Astrocyte (in vitro differentiated cells and primary cell): ENCODE measurements around the gene CCSER2. TPM values are rescaled to one million over a fixed set of nuclear protein-coding genes. Genes with fewer than 3 reads are reported as not detected.
A peak's percentile ranks its signal among the peaks of the same experiment; 100 is the strongest.

Experiments
- DNase-seq: peaks from one replicate; pipeline ENCODE4 v3.0.0-alpha.2; 2010; ENCODE audit warnings: low read depth
- FAIRE-seq: peaks from 2 replicates; lab custom pipeline; 2011; peaks lifted over from hg19 to GRCh38; lab: Jason Lieb, UNC
- H2AFZ ChIP-seq: 2 replicates; pipeline ENCODE4 v1.6.0; 2012; ENCODE audit warnings: low read depth, low read length, inconsistent platforms
- H3K27ac ChIP-seq: 2 replicates; pipeline ENCODE4 v1.5.1; 2011; ENCODE audit warnings: low read depth, low read length, inconsistent platforms
- H3K27me3 ChIP-seq: 2 replicates; pipeline ENCODE4 v1.6.0; 2011; ENCODE audit warnings: low read length, inconsistent platforms; ENCODE audit not compliant: insufficient read depth
- H3K36me3 ChIP-seq: 2 replicates; pipeline ENCODE4 v1.5.1; 2011; ENCODE audit warnings: low read length, inconsistent platforms; ENCODE audit not compliant: insufficient read depth
- H3K4me1 ChIP-seq: 2 replicates; pipeline ENCODE4 v1.5.1; 2011; ENCODE audit warnings: low read length, inconsistent platforms; ENCODE audit not compliant: insufficient read depth
- H3K4me2 ChIP-seq: 2 replicates; pipeline ENCODE4 v1.6.0; 2012; ENCODE audit warnings: low read length, inconsistent platforms
- H3K4me3 ChIP-seq: 2 replicates; pipeline ENCODE4 v1.5.1; 2011; ENCODE audit warnings: low read depth, mild to moderate bottlenecking, low read length, inconsistent platforms; ENCODE audit not compliant: insufficient read depth
- H3K79me2 ChIP-seq: 2 replicates; pipeline ENCODE4 v1.6.0; 2012; ENCODE audit warnings: mild to moderate bottlenecking, low read length, inconsistent platforms; ENCODE audit not compliant: insufficient read depth
- H3K9ac ChIP-seq: 2 replicates; pipeline ENCODE4 v1.6.0; 2012; ENCODE audit warnings: mild to moderate bottlenecking, low read length, inconsistent platforms
- H3K9me3 ChIP-seq: 2 replicates; pipeline ENCODE4 v1.5.1; 2012; ENCODE audit warnings: low read depth, mild to moderate bottlenecking, low read length, inconsistent platforms; ENCODE audit not compliant: insufficient read depth
- H4K20me1 ChIP-seq: 2 replicates; pipeline ENCODE4 v1.6.0; 2012; ENCODE audit warnings: low read length, inconsistent platforms; ENCODE audit not compliant: insufficient read depth
- H3K27ac Mint-ChIP-seq: one replicate; pipeline ENCODE4 v1.8.0; 2021; ENCODE audit warnings: mild to moderate bottlenecking, mixed read lengths; ENCODE audit not compliant: unreplicated experiment
- H3K27me3 Mint-ChIP-seq: one replicate; pipeline ENCODE4 v1.8.0; 2021; ENCODE audit warnings: low read depth, mixed read lengths; ENCODE audit not compliant: unreplicated experiment
- H3K36me3 Mint-ChIP-seq: one replicate; pipeline ENCODE4 v1.8.0; 2021; ENCODE audit warnings: low read depth, mixed read lengths; ENCODE audit not compliant: unreplicated experiment
- H3K4me1 Mint-ChIP-seq: one replicate; pipeline ENCODE4 v1.8.0; 2021; ENCODE audit warnings: low read depth, mixed read lengths; ENCODE audit not compliant: unreplicated experiment
- H3K4me3 Mint-ChIP-seq: one replicate; pipeline ENCODE4 v1.8.0; 2021; ENCODE audit warnings: mild to moderate bottlenecking, moderate library complexity, mixed read lengths; ENCODE audit not compliant: unreplicated experiment
- H3K9me3 Mint-ChIP-seq: one replicate; pipeline ENCODE4 v1.8.0; 2021; ENCODE audit warnings: mild to moderate bottlenecking, mixed read lengths; ENCODE audit not compliant: unreplicated experiment
- CTCF ChIP-seq: IDR thresholded peaks from 2 replicates; pipeline ENCODE4 v1.5.1; 2011; ENCODE audit warnings: low read depth, mild to moderate bottlenecking, inconsistent platforms, low read length, moderate library complexity; ENCODE audit not compliant: insufficient read depth
- EZH2 ChIP-seq: IDR thresholded peaks from 2 replicates; pipeline ENCODE4 v1.6.1; 2012; ENCODE audit warnings: mild to moderate bottlenecking, low read length, inconsistent platforms; ENCODE audit not compliant: insufficient read depth
- total RNA-seq: library from RNA; stranded (reverse); gene quantifications from 2 replicates; pipeline ENCODE4 v1.2.1, GENCODE V29; 2021

Gene CCSER2
- total RNA-seq, 1 donor from 2014 or later = 100 TPM

GRCh38 chr10:84460520-84460919 is 132.1 kb downstream of the CCSER2 start:
- Histone ChIP-seq H4K20me1 (peaks cover 10% of the 10 kb centered on the region), H3K4me2 (no peak overlapping the region), H3K4me1 (no peaks in the 10 kb centered on the region), H3K27me3 (no peaks in the 10 kb centered on the region), H3K9me3 (no peaks in the 10 kb centered on the region), H3K79me2 (peaks cover 29% of the 10 kb centered on the region), H3K36me3 (peaks cover 9% of the 10 kb centered on the region), H2AFZ (no peak overlapping the region), H3K27ac (no peak overlapping the region), H3K4me3 (no peak overlapping the region), H3K9ac (no peak overlapping the region)
- TF ChIP-seq EZH2 (no peak), CTCF (no peak)
- Mint-ChIP-seq H3K27me3 (no peaks in the 10 kb centered on the region), H3K36me3 (peaks cover 26% of the 10 kb centered on the region), H3K9me3 (peaks cover 2% of the 10 kb centered on the region), H3K4me3 (no peak overlapping the region), H3K4me1 (peaks cover 10% of the 10 kb centered on the region), H3K27ac (no peak overlapping the region)
- FAIRE-seq = no peak
- DNase-seq = no peak

GRCh38 chr10:84469470-84469869 is 141.1 kb downstream of the CCSER2 start:
- peaks cover 8% of the 10 kb centered on the region for H3K36me3 Mint-ChIP-seq
- no peaks in the 10 kb centered on the region for H3K9me3 Mint-ChIP-seq
- Histone ChIP-seq H3K36me3 (no peaks in the 10 kb centered on the region), H3K27ac (no peak overlapping the region), H3K4me3 (no peak overlapping the region), H4K20me1 (no peaks in the 10 kb centered on the region), H3K4me2 (peak overlapping the region; percentile 28), H3K9ac (no peak overlapping the region), H3K4me1 (peaks cover 5% of the 10 kb centered on the region), H3K9me3 (no peaks in the 10 kb centered on the region), H3K79me2 (no peaks in the 10 kb centered on the region), H2AFZ (no peak overlapping the region), H3K27me3 (no peaks in the 10 kb centered on the region)
- no peak for FAIRE-seq
- H3K27ac Mint-ChIP-seq = no peak overlapping the region
- H3K27me3 Mint-ChIP-seq = no peaks in the 10 kb centered on the region
- H3K4me3 Mint-ChIP-seq = no peak overlapping the region
- H3K4me1 Mint-ChIP-seq = peaks cover 16% of the 10 kb centered on the region
- no peak for TF ChIP-seq EZH2
- no peak for TF ChIP-seq CTCF
- DNase-seq = peak; percentile 8

GRCh38 chr10:84473136-84473535 is 144.7 kb downstream of the CCSER2 start:
- no peak for TF ChIP-seq EZH2
- TF ChIP-seq CTCF = no peak
- H3K9ac ChIP-seq = no peak overlapping the region
- Mint-ChIP-seq H3K4me3 (no peak overlapping the region), H3K9me3 (no peaks in the 10 kb centered on the region), H3K4me1 (peaks cover 16% of the 10 kb centered on the region), H3K27ac (no peak overlapping the region), H3K36me3 (no peaks in the 10 kb centered on the region), H3K27me3 (no peaks in the 10 kb centered on the region)
- no peak overlapping the region for H3K4me3 ChIP-seq
- H3K36me3 ChIP-seq = peaks cover 4% of the 10 kb centered on the region
- H4K20me1 ChIP-seq = no peaks in the 10 kb centered on the region
- H3K27ac ChIP-seq = no peak overlapping the region
- no peak overlapping the region for H2AFZ ChIP-seq
- no peak for DNase-seq
- no peak for FAIRE-seq
- H3K27me3 ChIP-seq = no peaks in the 10 kb centered on the region
- H3K9me3 ChIP-seq = no peaks in the 10 kb centered on the region
- no peaks in the 10 kb centered on the region for H3K79me2 ChIP-seq
- H3K4me1 ChIP-seq = peaks cover 5% of the 10 kb centered on the region
- no peak overlapping the region for H3K4me2 ChIP-seq
